GM12873 (cell line): ENCODE results near the gene PHF11.

Experiments used
- CTCF ChIP-seq: IDR thresholded peaks from 2 replicates; pipeline ENCODE4 v1.5.1; 2012; ENCODE audit warnings: low read depth, mild to moderate bottlenecking, moderate library complexity, low read length, control low read depth; ENCODE audit not compliant: insufficient read depth; ENCODE audit errors: missing control alignments

The PHF11 gene

GRCh38 chr13:49538404-49538803 lies 42.7 kb downstream of the PHF11 start:
- TF ChIP-seq CTCF: no peak

- TF ChIP-seq CTCF: no peak
Measured at GRCh38 chr13:49539313-49539712, 43.6 kb downstream of the PHF11 start.

DNA sequence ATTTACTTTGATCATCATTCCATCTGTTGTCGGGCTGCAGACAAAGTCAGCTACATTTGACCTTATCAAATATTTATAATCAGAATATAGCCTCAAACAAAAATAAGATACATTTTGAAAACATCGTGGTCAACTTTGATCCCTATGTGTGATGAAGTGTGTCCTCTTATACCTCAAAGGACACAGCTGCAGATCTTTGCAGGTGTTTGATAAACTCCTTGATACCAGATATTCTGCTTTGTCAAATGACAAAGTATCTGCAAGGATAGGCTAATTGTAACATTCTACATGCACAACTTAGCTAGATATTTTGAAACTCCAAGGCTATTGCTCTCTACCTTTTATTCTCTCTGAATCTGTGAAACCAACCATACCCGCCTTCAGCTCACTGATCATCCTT lies 44.0 kb downstream of the PHF11 start:
- no peak for TF ChIP-seq CTCF

GRCh38 chr13:49540552-49540951 lies 44.8 kb downstream of the PHF11 start:
- TF ChIP-seq CTCF: no peak

DNA sequence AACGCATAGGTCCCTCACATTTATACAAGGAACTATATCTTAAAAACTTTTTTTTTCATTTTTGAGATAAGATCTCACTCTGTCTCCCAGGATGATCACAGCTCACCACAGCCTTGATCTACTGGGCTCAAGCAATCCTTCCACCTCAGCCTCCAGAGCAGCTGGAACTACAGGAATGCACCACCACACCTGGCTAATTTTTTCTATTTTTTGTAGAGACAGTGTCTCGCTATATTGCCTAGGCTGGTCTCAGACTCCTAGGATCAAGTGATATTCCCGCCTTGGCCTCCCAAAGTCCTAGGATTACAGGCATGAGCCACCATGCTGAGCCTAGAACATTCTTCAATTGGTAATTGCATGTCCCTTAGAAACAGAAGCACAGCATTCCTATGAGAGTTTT lies 47.9 kb downstream of the PHF11 start:
- TF ChIP-seq CTCF: no peak

DNA sequence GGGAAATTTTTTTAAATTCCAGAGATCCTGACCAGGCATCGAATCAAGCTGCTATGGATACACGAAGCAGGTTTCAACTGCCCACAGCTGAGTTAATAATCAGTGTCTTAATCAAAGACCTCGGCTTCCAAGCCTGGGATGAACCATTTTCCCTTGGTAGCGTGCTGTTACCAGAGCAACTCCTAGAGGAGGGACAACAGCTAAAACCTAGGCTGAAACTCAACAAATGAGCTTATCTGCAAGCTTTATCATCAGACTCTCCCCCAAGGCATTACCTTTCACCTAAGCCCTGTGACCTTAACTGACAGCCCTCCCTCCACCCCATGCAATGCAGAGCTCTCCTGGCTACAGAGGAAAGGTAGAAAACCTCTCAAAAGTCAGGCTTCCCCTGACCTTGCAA lies 49.9 kb downstream of the PHF11 start:
- TF ChIP-seq CTCF: no peak

- TF ChIP-seq CTCF: no peak
Measured at GRCh38 chr13:49546561-49546960, 50.8 kb downstream of the PHF11 start.

DNA sequence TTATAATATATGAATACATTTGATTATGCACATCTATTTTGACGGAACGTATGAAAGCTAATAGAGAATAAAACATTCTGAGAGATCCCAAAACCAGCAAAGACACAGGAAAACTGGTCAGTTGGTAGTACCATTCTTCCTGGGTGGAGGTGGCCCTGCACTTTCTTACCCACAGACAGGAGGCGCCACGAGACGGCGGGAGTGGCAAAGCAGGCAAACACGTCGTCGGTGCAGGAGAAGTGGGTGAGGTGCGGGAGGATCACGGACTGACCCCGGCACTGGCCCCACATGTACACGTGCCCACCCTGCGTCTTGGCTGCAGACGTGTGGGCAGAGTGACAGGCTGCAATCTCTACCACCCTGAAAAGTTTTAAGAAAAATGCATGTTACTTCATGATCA lies 53.5 kb downstream of the PHF11 start:
- TF ChIP-seq CTCF: no peak
